BE2C (cell line): ENCODE measurements around the gene THOC1.

Experiments
- DNase-seq: peaks from one replicate; pipeline ENCODE4 v3.0.0-alpha.2; 2020
- H3K27me3 ChIP-seq: fragments of 250-450 bp; sonication (Bioruptor Pico); 2 replicates; pipeline ENCODE4 v1.5.1; 2020; ENCODE audit warnings: mild to moderate bottlenecking
- H3K36me3 ChIP-seq: fragments of 250-450 bp; sonication (Bioruptor Pico); 2 replicates; pipeline ENCODE4 v1.5.1; 2020; ENCODE audit warnings: mild to moderate bottlenecking
- H3K4me1 ChIP-seq: fragments of 250-450 bp; sonication (Bioruptor Pico); 2 replicates; pipeline ENCODE4 v1.5.1; 2020
- H3K4me3 ChIP-seq: 2 replicates; pipeline ENCODE4 v1.5.1; 2011; ENCODE audit warnings: low read depth, low read length
- H3K9me3 ChIP-seq: fragments of 250-450 bp; sonication (Bioruptor Pico); 2 replicates; pipeline ENCODE4 v1.5.1; 2020
- CTCF ChIP-seq: IDR thresholded peaks from 2 replicates; pipeline ENCODE4 v1.5.1; 2012; ENCODE audit warnings: mild to moderate bottlenecking, low read depth, low read length

THOC1 gene

GRCh38 chr18:253121-253520 is 14.7 kb downstream of the THOC1 start:
- no peaks in the 10 kb centered on the region; the same call in 1 of the 2 replicates for H3K36me3 ChIP-seq
- no peak for DNase-seq

GRCh38 chr18:251572-251971 is 16.3 kb downstream of the THOC1 start:
- DNase-seq = no peak
- H3K9me3 ChIP-seq = no peaks in the 10 kb centered on the region
- no peaks in the 10 kb centered on the region for H3K27me3 ChIP-seq
- H3K36me3 ChIP-seq = peaks cover 2% of the 10 kb centered on the region; the same call in 1 of the 2 replicates
- no peaks in the 10 kb centered on the region for H3K4me1 ChIP-seq
- no peak overlapping the region for H3K4me3 ChIP-seq
- no peak for TF ChIP-seq CTCF

More at GRCh38 chr18:253121-253520, 14.7 kb downstream of the THOC1 start:
- H3K9me3 ChIP-seq = no peaks in the 10 kb centered on the region
- no peak for TF ChIP-seq CTCF
- no peak overlapping the region for H3K4me3 ChIP-seq
- no peaks in the 10 kb centered on the region for H3K27me3 ChIP-seq
- H3K4me1 ChIP-seq = no peaks in the 10 kb centered on the region

- Histone ChIP-seq H3K9me3 (no peaks in the 10 kb centered on the region), H3K4me1 (no peaks in the 10 kb centered on the region), H3K4me3 (no peak overlapping the region), H3K27me3 (no peaks in the 10 kb centered on the region), H3K36me3 (0 out of 2 replicates have a peak, but pooled peaks cover 2% of the 10 kb centered on the region)
- no peak for TF ChIP-seq CTCF
- DNase-seq = no peak
Measured at GRCh38 chr18:250685-251084, 17.2 kb downstream of the THOC1 start.

GRCh38 chr18:248053-248452 is 19.8 kb downstream of the THOC1 start:
- Histone ChIP-seq H3K4me1 (no peaks in the 10 kb centered on the region), H3K27me3 (no peaks in the 10 kb centered on the region), H3K9me3 (no peaks in the 10 kb centered on the region), H3K36me3 (0 out of 2 replicates have a peak, but pooled peaks cover 2% of the 10 kb centered on the region), H3K4me3 (no peak overlapping the region)
- TF ChIP-seq CTCF = no peak
- DNase-seq = no peak

- no peak for DNase-seq
- TF ChIP-seq CTCF = no peak
- Histone ChIP-seq H3K4me1 (no peaks in the 10 kb centered on the region), H3K36me3 (0 out of 2 replicates have a peak, but pooled peaks cover 2% of the 10 kb centered on the region), H3K9me3 (no peaks in the 10 kb centered on the region), H3K4me3 (no peak overlapping the region), H3K27me3 (no peaks in the 10 kb centered on the region)
Measured at GRCh38 chr18:245282-245847, 22.5 kb downstream of the THOC1 start.

- no peak for DNase-seq
- H3K9me3 ChIP-seq = no peaks in the 10 kb centered on the region
- TF ChIP-seq CTCF = no peak
Measured at GRCh38 chr18:240175-240574, 27.7 kb downstream of the THOC1 start.

More at GRCh38 chr18:240175-240574, 27.7 kb downstream of the THOC1 start:
- Histone ChIP-seq H3K27me3 (no peaks in the 10 kb centered on the region), H3K4me1 (no peaks in the 10 kb centered on the region), H3K4me3 (no peak overlapping the region), H3K36me3 (no peaks in the 10 kb centered on the region)
